ENCODE measurements around the gene CAMK2G.

CAMK2G gene

GRCh38 chr10:73859428-73859783, 14.9 kb downstream of the CAMK2G start:
- DNase-seq: no peak

- no peak for DNase-seq
Observed at GRCh38 chr10:73858750-73859427, 15.5 kb downstream of the CAMK2G start.

DNA sequence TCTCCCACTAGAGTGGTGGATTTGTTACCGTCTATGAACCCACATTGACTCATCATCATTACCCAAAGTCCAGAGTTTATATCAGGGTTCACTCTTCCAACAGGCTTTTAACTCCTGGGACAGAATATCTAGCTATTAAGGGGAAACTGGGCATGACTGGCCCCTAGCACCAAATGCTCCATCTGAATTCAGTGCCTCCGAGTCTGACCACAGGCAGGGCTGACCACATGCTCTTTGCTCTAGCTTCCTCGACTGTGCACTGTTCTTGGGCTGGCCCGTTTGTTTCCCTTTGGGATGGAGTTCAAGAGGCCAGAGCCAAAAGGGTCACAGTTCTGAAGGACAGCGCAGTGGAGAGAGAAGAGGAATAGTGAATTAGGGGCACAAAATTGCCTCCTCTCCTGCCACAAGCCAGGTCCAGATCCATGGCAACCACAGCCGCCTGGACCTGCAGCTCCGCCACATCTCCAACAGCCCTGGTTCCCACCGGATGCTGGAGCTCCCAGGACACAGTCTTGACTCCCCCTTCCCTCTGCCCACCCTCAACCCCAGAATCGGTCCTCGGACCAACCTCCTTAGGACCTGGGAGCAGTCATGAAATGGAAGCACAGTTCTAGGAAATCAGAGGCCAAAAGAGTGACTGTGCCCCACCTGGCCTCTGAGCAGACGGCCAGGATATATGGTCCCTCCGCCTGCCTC, 16.2 kb downstream of the CAMK2G start:
- no peak for DNase-seq

DNA sequence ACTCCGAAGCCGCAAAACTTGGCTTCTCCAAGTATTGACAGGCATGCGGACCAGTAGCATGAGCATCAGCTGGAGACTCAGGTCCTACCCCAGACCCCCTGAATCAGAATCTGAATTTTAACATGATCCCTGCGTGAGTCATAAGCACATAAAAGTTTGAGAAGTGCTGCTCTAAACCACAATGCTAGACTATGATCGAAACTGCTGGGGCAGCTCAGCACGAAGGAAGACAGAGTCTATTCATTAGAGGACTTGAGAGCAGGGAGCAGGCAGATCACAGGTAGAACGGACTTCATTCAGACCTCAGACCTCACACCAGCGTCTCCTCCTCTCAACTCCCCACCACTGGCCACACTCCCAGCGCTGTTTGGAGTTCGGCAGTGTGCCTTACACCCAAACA, 16.9 kb downstream of the CAMK2G start:
- DNase-seq: no peak

- no peak for DNase-seq
Observed at GRCh38 chr10:73856261-73856660, 18.1 kb downstream of the CAMK2G start.

GRCh38 chr10:73855413-73855812, 18.9 kb downstream of the CAMK2G start:
- no peak for DNase-seq

GRCh38 chr10:73854310-73854709, 20.0 kb downstream of the CAMK2G start:
- DNase-seq: no peak

GRCh38 chr10:73853196-73853595, 21.2 kb downstream of the CAMK2G start:
- no peak for DNase-seq

DNA sequence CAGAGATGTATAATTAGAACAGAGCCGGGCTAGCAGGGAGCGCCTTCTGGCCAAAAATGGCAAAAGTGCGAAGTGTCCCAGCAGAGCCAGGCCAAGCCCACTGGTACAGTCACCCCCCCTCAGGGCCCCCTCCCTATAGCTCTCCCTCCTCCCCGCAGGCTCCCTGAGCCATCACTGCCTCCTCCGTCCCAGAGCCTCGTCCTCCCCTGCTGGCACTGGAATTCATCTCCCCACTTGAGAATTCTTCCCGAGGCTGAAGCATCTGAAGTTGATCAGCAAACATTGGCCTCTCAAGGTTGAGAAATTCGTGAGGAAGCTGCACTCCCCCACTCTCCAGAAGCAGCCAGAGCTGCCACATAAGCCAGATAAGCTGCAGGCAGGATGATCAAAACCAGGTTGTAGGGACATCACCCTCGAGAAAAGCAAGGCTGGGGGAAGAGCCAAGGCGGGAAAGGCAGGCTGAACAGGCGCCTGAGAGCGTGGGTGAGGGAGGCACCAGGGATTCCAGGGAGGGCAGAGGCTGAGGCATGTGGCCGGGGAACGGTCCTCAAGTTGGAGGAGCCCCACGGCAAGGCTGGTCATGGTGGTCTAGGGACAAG, 23.4 kb downstream of the CAMK2G start:
- no peak for DNase-seq

- no peak for DNase-seq
Observed at GRCh38 chr10:73850211-73850610, 24.1 kb downstream of the CAMK2G start.

- DNase-seq: peak; percentile 82
Observed at GRCh38 chr10:73848821-73849489, 25.4 kb downstream of the CAMK2G start.

DNA sequence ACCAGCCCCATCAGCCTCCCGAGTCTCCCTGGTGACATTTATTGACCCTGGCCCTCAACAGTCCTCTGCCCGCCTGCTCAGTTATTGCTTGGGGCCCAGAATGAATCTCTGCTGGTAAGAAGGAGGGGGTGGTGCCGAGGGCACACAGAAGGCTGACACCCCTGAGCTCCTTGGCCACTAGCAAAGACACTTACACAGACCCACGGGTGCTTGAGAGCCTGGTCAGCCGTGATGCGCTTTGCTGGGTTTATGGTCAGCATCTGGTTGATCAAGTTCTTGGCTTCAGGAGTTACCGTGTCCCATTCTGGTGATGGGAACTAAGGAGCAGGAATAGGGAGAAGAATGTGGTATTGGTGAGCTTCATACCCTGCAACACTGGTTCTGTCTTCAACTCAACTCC, 27.3 kb downstream of the CAMK2G start:
- no peak for DNase-seq

GRCh38 chr10:73843261-73843660, 31.1 kb downstream of the CAMK2G start:
- no peak for DNase-seq

DNA sequence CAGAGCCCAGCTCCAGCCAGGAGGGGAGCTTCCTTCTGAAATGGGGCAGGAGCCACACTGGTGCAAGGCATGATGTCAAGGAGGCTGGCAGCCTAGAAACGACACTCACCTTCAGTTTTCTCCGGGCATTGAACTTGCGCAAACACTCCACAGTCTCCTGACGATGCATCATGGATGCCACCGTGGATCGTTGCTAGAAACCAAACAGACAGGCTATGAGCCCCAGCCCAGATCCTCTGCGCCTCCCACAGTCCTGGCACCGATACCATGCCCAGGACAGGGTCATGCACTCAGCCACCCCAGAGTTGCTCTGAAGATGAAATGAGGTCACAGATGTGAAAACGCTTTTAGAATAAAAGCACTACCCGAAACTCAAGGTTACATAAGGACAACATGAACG, 32.0 kb downstream of the CAMK2G start:
- no peak for DNase-seq

DNA sequence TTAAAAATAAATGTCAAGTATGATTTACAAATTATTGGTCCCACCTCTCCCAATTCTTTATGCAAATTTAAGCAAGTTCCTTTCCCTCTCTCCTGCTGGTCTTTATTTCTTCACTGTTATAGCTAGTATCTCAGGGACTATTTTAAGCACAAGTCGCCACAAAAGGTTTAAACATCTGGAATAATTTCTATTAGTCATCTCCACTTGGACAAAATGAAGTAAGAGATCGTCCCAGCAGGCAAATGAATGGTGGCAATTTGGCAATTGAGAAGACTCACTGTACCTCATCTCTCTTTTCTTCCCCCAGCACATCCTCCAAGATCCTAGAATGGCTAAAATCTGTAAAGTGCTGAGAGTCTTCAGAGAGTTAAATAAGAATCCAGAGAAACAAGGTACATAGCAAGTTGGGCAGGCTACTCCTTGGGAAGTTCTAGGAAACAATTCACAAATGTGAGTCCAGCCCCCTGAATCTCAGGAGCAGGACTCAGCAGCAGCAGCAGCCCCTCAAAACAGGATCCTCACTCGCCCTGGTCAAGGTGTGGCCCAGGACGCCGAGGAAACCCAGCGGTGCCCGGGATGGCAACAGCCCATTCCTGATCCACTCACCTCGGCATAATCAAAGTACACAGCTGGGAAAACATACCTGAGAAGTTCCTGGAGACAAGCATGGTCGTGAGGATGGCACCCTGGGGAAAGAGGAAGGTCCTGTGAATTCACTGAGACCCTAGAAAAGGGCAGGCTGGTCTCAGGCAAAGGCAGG, 32.6 kb downstream of the CAMK2G start:
- no peak for DNase-seq

DNA sequence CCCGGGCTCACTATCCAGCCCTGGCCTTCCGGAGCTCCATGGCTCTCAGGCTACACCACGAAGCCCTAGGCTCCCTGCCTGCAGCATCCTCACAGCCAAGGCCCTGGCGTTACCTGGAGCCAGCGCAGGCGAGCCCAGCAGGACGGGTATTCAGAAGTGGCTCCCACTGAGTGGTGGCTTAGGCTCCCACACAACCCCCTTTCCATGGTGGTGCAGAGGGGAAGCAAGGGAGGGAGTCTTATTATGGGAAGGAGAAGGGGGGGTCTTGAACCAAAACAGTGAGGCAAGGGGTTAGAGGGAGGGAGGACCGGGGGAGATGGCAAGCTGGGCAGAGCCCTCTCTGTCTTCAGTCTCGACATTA, 33.3 kb downstream of the CAMK2G start:
- no peak for DNase-seq

GRCh38 chr10:73840403-73841060, 33.8 kb downstream of the CAMK2G start:
- DNase-seq: no peak

DNA sequence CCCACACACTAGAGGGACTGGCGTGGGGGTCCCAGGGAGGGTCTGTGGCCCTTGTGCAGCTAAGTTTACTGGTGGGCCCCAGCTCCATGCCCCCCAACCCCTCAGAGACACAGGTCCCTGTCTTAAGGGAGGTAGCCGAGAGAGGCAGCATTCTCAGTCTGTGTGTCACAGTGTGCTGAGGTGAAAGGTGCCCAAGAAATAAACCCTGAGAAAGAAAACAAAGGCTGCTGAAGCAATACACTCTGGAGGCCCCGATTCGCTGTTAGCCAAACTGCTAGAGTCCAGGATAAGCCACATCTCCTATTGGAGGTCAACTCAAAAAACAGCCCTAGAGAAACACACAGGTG, 34.3 kb downstream of the CAMK2G start:
- DNase-seq: no peak

GRCh38 chr10:73839276-73839966, 34.9 kb downstream of the CAMK2G start:
- DNase-seq: no peak

DNA sequence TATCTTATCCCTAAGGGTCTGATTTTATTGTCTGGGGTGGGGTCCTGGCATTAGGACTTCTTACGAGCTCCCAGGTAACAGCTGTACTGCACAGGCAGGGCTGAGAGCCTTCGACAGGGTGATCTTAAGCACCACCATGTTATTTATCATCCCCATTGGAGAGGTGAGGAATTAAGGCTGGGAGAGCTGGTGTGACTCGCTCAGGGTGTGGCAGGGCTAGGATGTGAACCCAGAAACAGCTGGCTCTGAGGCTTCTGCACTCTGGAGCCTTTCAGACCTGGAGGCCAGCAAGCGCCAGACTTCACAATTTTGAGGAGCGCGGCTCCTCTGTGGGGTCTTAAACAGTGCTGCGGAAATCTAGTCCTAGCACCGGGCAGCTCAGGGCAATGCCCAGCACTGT, 35.5 kb downstream of the CAMK2G start:
- DNase-seq: no peak

GRCh38 chr10:73838008-73838567, 36.3 kb downstream of the CAMK2G start:
- DNase-seq: no peak

- DNase-seq: no peak
Observed at GRCh38 chr10:73837072-73837471, 37.3 kb downstream of the CAMK2G start.
